IMR-90 (cell line): ENCODE measurements around the gene ABITRAM. TPM values are rescaled to one million over a fixed set of nuclear protein-coding genes. Genes with fewer than 3 reads are reported as not detected.

Experiments
- ATAC-seq: fragments of 200-7000 bp; cut with Tn5 transposase; 2 replicates; pipeline ENCODE4 v1.9.1; 2020; ENCODE audit warnings: low read depth, mild to moderate bottlenecking, moderate library complexity
- BruUV-seq: library from RNA; stranded (reverse); fragments of 400-500 nt; replicated peaks from 2 replicates; lab custom pipeline; 2021; lab: Mats Ljungman, UMichigan
- CTCF ChIA-PET: fragments of 300-600 bp; formaldehyde crosslinking; extraction: SDS; loops from one replicate; lab custom pipeline; 2021; ENCODE audit warnings: antibody characterized with exemption; lab: Yijun Ruan, JAX
- POLR2A ChIA-PET: fragments of 300-600 bp; sonication (Branson Sonifier 250); formaldehyde crosslinking; loops from one replicate; lab custom pipeline; 2022; ENCODE audit warnings: antibody characterized with exemption; ENCODE audit not compliant: unreplicated experiment; lab: Charles Lee
- DNase-seq: peaks from one replicate; pipeline ENCODE4 v3.0.0; 2013
- H2AFZ ChIP-seq: replicated peaks from 2 replicates; pipeline ENCODE3; 2013; ENCODE audit warnings: low read length, mild to moderate bottlenecking; ENCODE audit not compliant: poor library complexity
- H2AK5ac ChIP-seq: 2 replicates; pipeline ENCODE4 v1.6.1; 2013; ENCODE audit warnings: low read depth, low read length, inconsistent platforms
- H2AK9ac ChIP-seq: replicated peaks from 2 replicates; pipeline ENCODE3; 2013; ENCODE audit warnings: mild to moderate bottlenecking, low read depth, low read length, moderate library complexity; ENCODE audit not compliant: poor library complexity
- H2BK120ac ChIP-seq: 2 replicates; pipeline ENCODE4 v1.6.1; 2013; ENCODE audit warnings: low read depth, low read length, inconsistent platforms
- H2BK15ac ChIP-seq: 3 replicates; pipeline ENCODE4 v1.6.1; 2013; ENCODE audit warnings: low read depth, low read length, inconsistent platforms
- H2BK20ac ChIP-seq: 2 replicates; pipeline ENCODE4 v1.6.1; 2013; ENCODE audit warnings: low read depth, mild to moderate bottlenecking, inconsistent platforms, low read length, moderate library complexity
- H2BK5ac ChIP-seq: 2 replicates; pipeline ENCODE4 v1.6.1; 2013; ENCODE audit warnings: mild to moderate bottlenecking, low read depth, low read length, inconsistent platforms; ENCODE audit not compliant: poor library complexity, severe bottlenecking
- H3K14ac ChIP-seq: replicated peaks from 2 replicates; pipeline ENCODE4 v1.6.1; 2013; ENCODE audit warnings: low read depth, low read length, inconsistent platforms
- H3K18ac ChIP-seq: 2 replicates; pipeline ENCODE4 v1.6.1; 2013; ENCODE audit warnings: low read depth, low read length, control low read depth
- H3K23ac ChIP-seq: 2 replicates; pipeline ENCODE4 v1.6.1; 2013; ENCODE audit warnings: low read depth, low read length, inconsistent platforms
- H3K27ac ChIP-seq: 2 replicates; pipeline ENCODE4 v1.5.1; 2013; ENCODE audit warnings: mild to moderate bottlenecking, control low read depth, low read length; ENCODE audit not compliant: insufficient read depth
- H3K27me3 ChIP-seq: 2 replicates; pipeline ENCODE4 v1.6.1; 2013; ENCODE audit warnings: low read length; ENCODE audit not compliant: control insufficient read depth, insufficient read depth
- H3K36me3 ChIP-seq: 2 replicates; pipeline ENCODE4 v1.6.1; 2013; ENCODE audit warnings: low read length, mixed read lengths; ENCODE audit not compliant: control insufficient read depth, insufficient read depth
- H3K4ac ChIP-seq: 2 replicates; pipeline ENCODE4 v1.6.1; 2013; ENCODE audit warnings: low read depth, low read length, inconsistent platforms
- H3K4me1 ChIP-seq: 2 replicates; pipeline ENCODE4 v1.6.1; 2013; ENCODE audit warnings: low read length, mixed read lengths; ENCODE audit not compliant: control insufficient read depth, insufficient read depth
- H3K4me2 ChIP-seq: 2 replicates; pipeline ENCODE4 v1.6.1; 2013; ENCODE audit warnings: low read depth, mild to moderate bottlenecking, control low read depth, low read length, moderate library complexity
- H3K4me3 ChIP-seq: 2 replicates; pipeline ENCODE4 v1.5.1; 2013; ENCODE audit warnings: low read depth, mild to moderate bottlenecking, control low read depth, low read length, moderate library complexity; ENCODE audit not compliant: insufficient read depth
- H3K56ac ChIP-seq: 2 replicates; pipeline ENCODE4 v1.6.1; 2013; ENCODE audit warnings: low read length, inconsistent platforms; ENCODE audit not compliant: insufficient read depth; ENCODE audit errors: extremely low read depth
- H3K79me1 ChIP-seq, 2 experiments: 2 replicates each; pipeline ENCODE4 v1.6.1; 2013; ENCODE audit warnings: low read length in 2 of 2, inconsistent platforms in 1 of 2, low read depth in 1 of 2
- H3K9ac ChIP-seq: 2 replicates; pipeline ENCODE4 v1.6.1; 2013; ENCODE audit warnings: low read depth, low read length, control low read depth
- H3K9me1 ChIP-seq: 2 replicates; pipeline ENCODE4 v1.6.1; 2013; ENCODE audit warnings: low read length, inconsistent platforms; ENCODE audit not compliant: insufficient read depth
- H3K9me3 ChIP-seq: 2 replicates; pipeline ENCODE4 v1.6.1; 2013; ENCODE audit warnings: low read length; ENCODE audit not compliant: control insufficient read depth, insufficient read depth
- H4K20me1 ChIP-seq: 2 replicates; pipeline ENCODE4 v1.6.1; 2013; ENCODE audit warnings: low read length, inconsistent platforms; ENCODE audit not compliant: insufficient read depth
- H4K5ac ChIP-seq: 2 replicates; pipeline ENCODE4 v1.6.1; 2013; ENCODE audit warnings: mild to moderate bottlenecking, low read depth, low read length, control low read depth
- H4K8ac ChIP-seq, 2 experiments: 2 replicates each; pipeline ENCODE4 v1.6.1; 2013; ENCODE audit warnings: low read depth in 2 of 2, low read length in 2 of 2, control low read depth in 1 of 2, inconsistent platforms in 1 of 2
- H4K91ac ChIP-seq: 2 replicates; pipeline ENCODE4 v1.6.1; 2013; ENCODE audit warnings: low read depth, low read length, inconsistent platforms; ENCODE audit not compliant: insufficient read depth
- BHLHE40 ChIP-seq: fragments of 150-350 bp; IDR thresholded peaks from 2 replicates; pipeline ENCODE4 v1.6.1; 2016; ENCODE audit warnings: mild to moderate bottlenecking, low read depth, low read length
- CEBPB ChIP-seq: IDR thresholded peaks from 2 replicates; pipeline ENCODE4 v1.6.1; 2012; ENCODE audit warnings: low read depth, low read length, improper control_type of control experiment
- CHD1 ChIP-seq: IDR thresholded peaks from 2 replicates; pipeline ENCODE4 v1.6.1; 2012; ENCODE audit warnings: low read depth, low read length, improper control_type of control experiment
- FOS ChIP-seq: fragments of 150-350 bp; IDR thresholded peaks from 2 replicates; pipeline ENCODE4 v1.6.1; 2016; ENCODE audit warnings: low read depth, low read length
- MAFK ChIP-seq: IDR thresholded peaks from 2 replicates; pipeline ENCODE4 v1.6.1; 2012; ENCODE audit warnings: low read depth, low read length, improper control_type of control experiment
- MAZ ChIP-seq: IDR thresholded peaks from 2 replicates; pipeline ENCODE4 v1.6.1; 2012; ENCODE audit warnings: low read depth, mild to moderate bottlenecking, low read length, improper control_type of control experiment, moderate library complexity, borderline replicate concordance
- MXI1 ChIP-seq: IDR thresholded peaks from 2 replicates; pipeline ENCODE4 v1.6.1; 2012; ENCODE audit warnings: low read depth, mild to moderate bottlenecking, low read length, moderate library complexity, borderline replicate concordance
- NFE2L2 ChIP-seq: fragments of 150-350 bp; IDR thresholded peaks from 2 replicates; pipeline ENCODE4 v1.6.1; 2016; ENCODE audit warnings: low read depth, mild to moderate bottlenecking, low read length
- POLR2A ChIP-seq: IDR thresholded peaks from 2 replicates; pipeline ENCODE4 v1.6.1; 2012; ENCODE audit warnings: mild to moderate bottlenecking, low read depth, low read length
- RAD21 ChIP-seq: IDR thresholded peaks from 2 replicates; pipeline ENCODE4 v1.6.1; 2012; ENCODE audit warnings: low read length, improper control_type of control experiment
- RCOR1 ChIP-seq: IDR thresholded peaks from 2 replicates; pipeline ENCODE4 v1.6.1; 2012; ENCODE audit warnings: mild to moderate bottlenecking, low read length, improper control_type of control experiment; ENCODE audit not compliant: insufficient replicate concordance
- RFX5 ChIP-seq: IDR thresholded peaks from 2 replicates; pipeline ENCODE4 v1.8.0; 2012; ENCODE audit warnings: low read depth, mild to moderate bottlenecking, low read length, moderate library complexity
- SMC3 ChIP-seq: fragments of 150-350 bp; IDR thresholded peaks from 2 replicates; pipeline ENCODE4 v1.6.1; 2016; ENCODE audit warnings: low read depth, mild to moderate bottlenecking, antibody characterized with exemption, low read length, moderate library complexity
- WGBS, 2 experiments: methylation state at CpG; one replicate each; pipeline versions ENCODE4 v1.1.5 to v1.1.7; 2013; ENCODE audit warnings: missing lambda C conversion rate in 2 of 2; ENCODE audit not compliant: insufficient read length in 1 of 2; ENCODE audit errors: extremely low coverage in 2 of 2; 5-methylcytosine and 5-hydroxymethylcytosine counted together
- dilution Hi-C: fragments of 300-500 bp; cut with HindIII; formaldehyde crosslinking; loops from one replicate; pipeline ENCODE4 v1.14.3; 2018; ENCODE audit warnings: low sequenced_read_pairs; ENCODE audit not compliant: unreplicated experiment
- in situ Hi-C: fragments of 300-500 bp; cut with MboI; formaldehyde crosslinking; loops from 3 replicates; pipeline ENCODE4 v1.14.3; 2019; ENCODE audit warnings: low sequenced_read_pairs, inconsistent platforms, mixed read lengths
- intact Hi-C: fragments of 100-400 bp; cut with micrococcal nuclease; formaldehyde crosslinking; loops from 2 replicates; pipeline ENCODE4 v1.10.0; 2022
- polyA plus RNA-seq, 3 experiments: library from polyadenylated mRNA; depleted of rRNA; stranded (reverse); fragments of >200 nt; gene quantifications; 2 replicates each; pipeline ENCODE4 v1.2.3, GENCODE V29; 2012; ENCODE audit warnings: low replicate concordance in 1 of 3
- total RNA-seq: library from RNA; depleted of rRNA; stranded (reverse); fragments of >200 nt; gene quantifications from 2 replicates; pipeline ENCODE4 v1.2.3, GENCODE V29; 2012
- TF ChIP-seq, protein P1 (sequence below): fragments of 150-350 bp; IDR thresholded peaks from 2 replicates; pipeline ENCODE4 v1.6.1; 2017; ENCODE audit warnings: mild to moderate bottlenecking, antibody characterized with exemption, low read length, low read depth
- TF ChIP-seq, protein P2 (sequence below): fragments of 150-350 bp; IDR thresholded peaks from 2 replicates; pipeline ENCODE4 v1.6.1; 2016; ENCODE audit warnings: low read depth, mild to moderate bottlenecking, low read length, moderate library complexity, borderline replicate concordance
- TF ChIP-seq, protein P3 (sequence below): conservative IDR thresholded peaks from 2 replicates; pipeline ENCODE4 v1.5.1; 2012; ENCODE audit warnings: mild to moderate bottlenecking, low read depth, low read length, improper control_type of control experiment

The ABITRAM gene
- total and polyA plus RNA-seq, 2 of the 4 experiments (the other 2 are of a cell fraction) = 8.6 to 10.3 TPM

DNA sequence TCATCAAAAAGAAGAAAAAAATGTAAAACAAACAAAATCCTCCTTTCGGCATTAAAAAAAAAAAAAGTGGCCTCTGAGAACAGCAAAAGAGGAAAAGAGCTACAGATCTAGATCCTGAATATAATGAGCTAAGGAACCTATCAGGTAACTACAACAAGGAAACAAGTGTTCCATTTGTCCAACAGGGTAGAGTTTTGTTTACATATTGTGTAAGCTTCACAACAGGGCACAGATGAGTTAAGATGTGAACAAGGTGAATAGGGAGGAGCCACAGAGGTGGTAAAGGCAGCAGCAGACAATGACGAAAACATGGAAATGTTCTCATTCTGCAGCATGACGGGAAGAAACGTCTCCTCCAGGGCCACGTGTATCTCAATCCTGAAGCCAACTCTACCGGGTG, 14.7 kb upstream of the ABITRAM start:
- Histone ChIP-seq H2AK5ac (no peak overlapping the region), H4K8ac (no peak overlapping the region), H2AFZ (no peak overlapping the region), H3K36me3 (peaks cover 20% of the 10 kb centered on the region), H3K4ac (no peak overlapping the region), H3K23ac (no peak overlapping the region), H3K4me1 (no peaks in the 10 kb centered on the region), H2BK5ac (no peak overlapping the region), H4K20me1 (no peaks in the 10 kb centered on the region), H3K4me2 (no peak overlapping the region), H2BK20ac (no peak overlapping the region), H3K14ac (no peak overlapping the region), H3K9me1 (no peaks in the 10 kb centered on the region), H3K9ac (no peak overlapping the region), H3K9me3 (no peaks in the 10 kb centered on the region), H3K18ac (no peak overlapping the region), H3K27me3 (no peaks in the 10 kb centered on the region), H2AK9ac (no peak overlapping the region), H3K27ac (no peak overlapping the region), H4K91ac (no peak overlapping the region), H2BK120ac (no peak overlapping the region), H4K5ac (no peak overlapping the region), H3K56ac (no peak overlapping the region), H2BK15ac (no peak overlapping the region), H3K4me3 (no peak overlapping the region), H3K79me1 (no peaks in the 10 kb centered on the region)
- intact Hi-C loops (no loop called here), dilution Hi-C loops (no loop called here), in situ Hi-C loops (no loop called here)
- no CpG with 5 or more reads among the region's 6 CpGs for WGBS, 2 experiments
- CTCF ChIA-PET = interaction anchor here (0.6 to 0.7 kb wide), 3 partner anchors 27 to 198 kb away, joined by 3 to 5 read pairs (median 3); no protein-coding TSS in a partner anchor
- POLR2A ChIA-PET = no interaction called here
- ATAC-seq = no peak
- DNase-seq = no peak
- BruUV-seq = no TSS peak
- TF ChIP-seq SMC3 (no peak), BHLHE40 (no peak), RAD21 (no peak), RFX5 (no peak), MAZ (no peak), FOS (no peak), MXI1 (no peak), MAFK (no peak), CHD1 (no peak), POLR2A (no peak), CEBPB (no peak), NFE2L2 (no peak), RCOR1 (no peak)
- TF ChIP-seq, protein P1, sequence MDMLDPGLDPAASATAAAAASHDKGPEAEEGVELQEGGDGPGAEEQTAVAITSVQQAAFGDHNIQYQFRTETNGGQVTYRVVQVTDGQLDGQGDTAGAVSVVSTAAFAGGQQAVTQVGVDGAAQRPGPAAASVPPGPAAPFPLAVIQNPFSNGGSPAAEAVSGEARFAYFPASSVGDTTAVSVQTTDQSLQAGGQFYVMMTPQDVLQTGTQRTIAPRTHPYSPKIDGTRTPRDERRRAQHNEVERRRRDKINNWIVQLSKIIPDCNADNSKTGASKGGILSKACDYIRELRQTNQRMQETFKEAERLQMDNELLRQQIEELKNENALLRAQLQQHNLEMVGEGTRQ = no peak
- TF ChIP-seq, protein P2, sequence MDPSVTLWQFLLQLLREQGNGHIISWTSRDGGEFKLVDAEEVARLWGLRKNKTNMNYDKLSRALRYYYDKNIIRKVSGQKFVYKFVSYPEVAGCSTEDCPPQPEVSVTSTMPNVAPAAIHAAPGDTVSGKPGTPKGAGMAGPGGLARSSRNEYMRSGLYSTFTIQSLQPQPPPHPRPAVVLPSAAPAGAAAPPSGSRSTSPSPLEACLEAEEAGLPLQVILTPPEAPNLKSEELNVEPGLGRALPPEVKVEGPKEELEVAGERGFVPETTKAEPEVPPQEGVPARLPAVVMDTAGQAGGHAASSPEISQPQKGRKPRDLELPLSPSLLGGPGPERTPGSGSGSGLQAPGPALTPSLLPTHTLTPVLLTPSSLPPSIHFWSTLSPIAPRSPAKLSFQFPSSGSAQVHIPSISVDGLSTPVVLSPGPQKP = no peak
- TF ChIP-seq, protein P3, sequence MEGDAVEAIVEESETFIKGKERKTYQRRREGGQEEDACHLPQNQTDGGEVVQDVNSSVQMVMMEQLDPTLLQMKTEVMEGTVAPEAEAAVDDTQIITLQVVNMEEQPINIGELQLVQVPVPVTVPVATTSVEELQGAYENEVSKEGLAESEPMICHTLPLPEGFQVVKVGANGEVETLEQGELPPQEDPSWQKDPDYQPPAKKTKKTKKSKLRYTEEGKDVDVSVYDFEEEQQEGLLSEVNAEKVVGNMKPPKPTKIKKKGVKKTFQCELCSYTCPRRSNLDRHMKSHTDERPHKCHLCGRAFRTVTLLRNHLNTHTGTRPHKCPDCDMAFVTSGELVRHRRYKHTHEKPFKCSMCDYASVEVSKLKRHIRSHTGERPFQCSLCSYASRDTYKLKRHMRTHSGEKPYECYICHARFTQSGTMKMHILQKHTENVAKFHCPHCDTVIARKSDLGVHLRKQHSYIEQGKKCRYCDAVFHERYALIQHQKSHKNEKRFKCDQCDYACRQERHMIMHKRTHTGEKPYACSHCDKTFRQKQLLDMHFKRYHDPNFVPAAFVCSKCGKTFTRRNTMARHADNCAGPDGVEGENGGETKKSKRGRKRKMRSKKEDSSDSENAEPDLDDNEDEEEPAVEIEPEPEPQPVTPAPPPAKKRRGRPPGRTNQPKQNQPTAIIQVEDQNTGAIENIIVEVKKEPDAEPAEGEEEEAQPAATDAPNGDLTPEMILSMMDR = no peak
